ENCODE measurements around the gene RNU6-7. TPM values are rescaled to one million over a fixed set of nuclear protein-coding genes. Genes with fewer than 3 reads are reported as not detected.

The RNU6-7 gene
- total RNA-seq, 1 donor from 2014 or later, result not detected

- no peak for DNase-seq (ENCODE audit: low spot score in 2 of 2, unreplicated experiment in 2 of 2)
- H3K4me3 Mint-ChIP-seq, result no peak overlapping the region
These were observed 28.3 kb downstream of the RNU6-7 start for GRCh38 chr14:32230181-32230580.

GRCh38 chr14:32230695-32231280 lies 28.9 kb downstream of the RNU6-7 start:
- DNase-seq (ENCODE audit: low spot score in 2 of 2, unreplicated experiment in 2 of 2), result no peak
- Mint-ChIP-seq H3K27me3 (ENCODE audit: low read depth) (no peaks in the 10 kb centered on the region), H3K27ac (peak overlapping the region; percentile 11), H3K9me3 (no peaks in the 10 kb centered on the region), H3K4me3 (no peak overlapping the region), H3K36me3 (peaks cover 4% of the 10 kb centered on the region), H3K4me1 (peaks cover 36% of the 10 kb centered on the region)
- no peak for TF ChIP-seq CTCF (IDR thresholded peaks at IDR 0.05; ENCODE audit: unreplicated experiment)

More at GRCh38 chr14:32230181-32230580, 28.3 kb downstream of the RNU6-7 start:
- Mint-ChIP-seq H3K27ac (no peak overlapping the region), H3K9me3 (no peaks in the 10 kb centered on the region), H3K36me3 (peaks cover 4% of the 10 kb centered on the region), H3K27me3 (ENCODE audit: low read depth) (no peaks in the 10 kb centered on the region), H3K4me1 (peaks cover 42% of the 10 kb centered on the region)
- TF ChIP-seq CTCF (IDR thresholded peaks at IDR 0.05; ENCODE audit: unreplicated experiment), result no peak

- Mint-ChIP-seq H3K27ac (no peak overlapping the region), H3K4me1 (peaks cover 25% of the 10 kb centered on the region), H3K27me3 (ENCODE audit: low read depth) (no peaks in the 10 kb centered on the region), H3K4me3 (no peak overlapping the region), H3K9me3 (peaks cover 4% of the 10 kb centered on the region), H3K36me3 (peaks cover 4% of the 10 kb centered on the region)
- TF ChIP-seq CTCF (IDR thresholded peaks at IDR 0.05; ENCODE audit: unreplicated experiment), result no peak
- no peak for DNase-seq (ENCODE audit: low spot score in 2 of 2, unreplicated experiment in 2 of 2)
These were observed 30.6 kb downstream of the RNU6-7 start for GRCh38 chr14:32232481-32232880.

- peaks cover 6% of the 10 kb centered on the region for H3K9me3 Mint-ChIP-seq
These were observed 31.4 kb downstream of the RNU6-7 start for GRCh38 chr14:32233260-32233659.

GRCh38 chr14:32244404-32244803 lies 42.6 kb downstream of the RNU6-7 start:
- Mint-ChIP-seq H3K36me3 (peaks cover 5% of the 10 kb centered on the region), H3K4me3 (no peak overlapping the region), H3K27ac (no peak overlapping the region), H3K4me1 (peaks cover 5% of the 10 kb centered on the region), H3K9me3 (peaks cover 16% of the 10 kb centered on the region), H3K27me3 (ENCODE audit: low read depth) (no peaks in the 10 kb centered on the region)
- DNase-seq (ENCODE audit: low spot score in 2 of 2, unreplicated experiment in 2 of 2), result no peak
- no peak for TF ChIP-seq CTCF (IDR thresholded peaks at IDR 0.05; ENCODE audit: unreplicated experiment)

More at GRCh38 chr14:32233260-32233659, 31.4 kb downstream of the RNU6-7 start:
- TF ChIP-seq CTCF (IDR thresholded peaks at IDR 0.05; ENCODE audit: unreplicated experiment), result no peak
- Mint-ChIP-seq H3K4me1 (peaks cover 19% of the 10 kb centered on the region), H3K4me3 (no peak overlapping the region), H3K36me3 (peaks cover 4% of the 10 kb centered on the region), H3K27ac (no peak overlapping the region), H3K27me3 (ENCODE audit: low read depth) (no peaks in the 10 kb centered on the region)
- no peak for DNase-seq (ENCODE audit: low spot score in 2 of 2, unreplicated experiment in 2 of 2)

Data from mesothelial cell of epicardium (in vitro differentiated cells).